Stomach (tissue), 4 donors: ENCODE data around the gene FOXF2.
"Not testable (repeated sequence)": the region's sequence is repeated elsewhere in the genome, so short reads cannot be mapped to it uniquely, and the experiment has no call there.

ENCODE experiments used
- CTCF ChIP-seq, 7 experiments: fragments of 450-650 bp in 4 of 7; fragments of 200-600 bp in 3 of 7; sonication (generic) in 3 of 7; IDR thresholded peaks; one replicate each; pipeline ENCODE4 v1.5.1; 2016 to 2019; ENCODE audit warnings: antibody characterized with exemption in 7 of 7, control low read depth in 2 of 7, mild to moderate bottlenecking in 1 of 7
- EP300 ChIP-seq: sonication (generic); formaldehyde crosslinking; IDR thresholded peaks from one replicate; pipeline ENCODE4 v1.6.1; 2017; ENCODE audit warnings: antibody characterized with exemption
- POLR2A ChIP-seq, 4 donors: fragments of 450-650 bp; IDR thresholded peaks; one replicate each; pipeline ENCODE4 v1.6.1; 2016; ENCODE audit warnings: antibody characterized with exemption in 4 of 4, control low read depth in 2 of 4, mild to moderate bottlenecking in 1 of 4, moderate library complexity in 1 of 4

- not testable (repeated sequence) for TF ChIP-seq EP300; CTCF (IDR thresholded peaks at IDR 0.05); POLR2A (IDR thresholded peaks at IDR 0.05)
These were observed 27.7 kb upstream of the FOXF2 start for GRCh38 chr6:1361717-1362116.
